ENCODE measurements around the gene AKAP13.

GRCh38 chr15:85788771-85789495 is 408.5 kb downstream of the AKAP13 start:
- TF ChIP-seq, protein P1, sequence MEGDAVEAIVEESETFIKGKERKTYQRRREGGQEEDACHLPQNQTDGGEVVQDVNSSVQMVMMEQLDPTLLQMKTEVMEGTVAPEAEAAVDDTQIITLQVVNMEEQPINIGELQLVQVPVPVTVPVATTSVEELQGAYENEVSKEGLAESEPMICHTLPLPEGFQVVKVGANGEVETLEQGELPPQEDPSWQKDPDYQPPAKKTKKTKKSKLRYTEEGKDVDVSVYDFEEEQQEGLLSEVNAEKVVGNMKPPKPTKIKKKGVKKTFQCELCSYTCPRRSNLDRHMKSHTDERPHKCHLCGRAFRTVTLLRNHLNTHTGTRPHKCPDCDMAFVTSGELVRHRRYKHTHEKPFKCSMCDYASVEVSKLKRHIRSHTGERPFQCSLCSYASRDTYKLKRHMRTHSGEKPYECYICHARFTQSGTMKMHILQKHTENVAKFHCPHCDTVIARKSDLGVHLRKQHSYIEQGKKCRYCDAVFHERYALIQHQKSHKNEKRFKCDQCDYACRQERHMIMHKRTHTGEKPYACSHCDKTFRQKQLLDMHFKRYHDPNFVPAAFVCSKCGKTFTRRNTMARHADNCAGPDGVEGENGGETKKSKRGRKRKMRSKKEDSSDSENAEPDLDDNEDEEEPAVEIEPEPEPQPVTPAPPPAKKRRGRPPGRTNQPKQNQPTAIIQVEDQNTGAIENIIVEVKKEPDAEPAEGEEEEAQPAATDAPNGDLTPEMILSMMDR (conservative IDR thresholded peaks at IDR 0.05) = no peak
- TF ChIP-seq ZFX (IDR thresholded peaks at IDR 0.05) = no peak

All from C4-2B (cell line).